ENCODE measurements around the gene IGF1. TPM values are rescaled to one million over a fixed set of nuclear protein-coding genes. Genes with fewer than 3 reads are reported as not detected.
A peak's percentile ranks its signal among the peaks of the same experiment; 100 is the strongest.

Gene IGF1
- total and polyA plus RNA-seq, 9 of the 15 experiments (the other 6 are each of a cell fraction or from before 2014, with no cell fraction given): 3.7 to 13.9 (median 4.5) TPM

- TF ChIP-seq E4F1 (CRISPR knock-in tag; IDR thresholded peaks at IDR 0.05; ENCODE audit: borderline replicate concordance): no peak
- TF ChIP-seq PCBP2 (IDR thresholded peaks at IDR 0.05; ENCODE audit: low read depth, low read length, poor library complexity, severe bottlenecking): no peak
- TF ChIP-seq NR2C2 (CRISPR knock-in tag; IDR thresholded peaks at IDR 0.05): no peak
- TF ChIP-seq NR2C2 (tag; IDR thresholded peaks at IDR 0.05): no peak
- TF ChIP-seq ZNF140 (CRISPR knock-in tag; IDR thresholded peaks at IDR 0.05): no peak
- TF ChIP-seq MGA (IDR thresholded peaks at IDR 0.05): peak; percentile 64
- no peak for TF ChIP-seq SMARCE1 (IDR thresholded peaks at IDR 0.05)
- TF ChIP-seq GTF2A2 (tag; IDR thresholded peaks at IDR 0.05): no peak
- TF ChIP-seq CGGBP1 (CRISPR knock-in tag; IDR thresholded peaks at IDR 0.05): no peak
- no peak for TF ChIP-seq NFE2L1 (tag; IDR thresholded peaks at IDR 0.05; ENCODE audit: borderline replicate concordance, low read depth)
- no peak for TF ChIP-seq ZKSCAN8 (CRISPR knock-in tag; IDR thresholded peaks at IDR 0.05)
Measured at GRCh38 chr12:102406033-102406584, 74.3 kb downstream of the IGF1 start (continued).

Data from K562 (cell line).